A549 (cell line): Measurements from ENCODE around the gene CACNA2D2.

Source experiments
- CTCF ChIP-seq: fragments of >200 bp; sonication (Bioruptor Twin); formaldehyde crosslinking; IDR thresholded peaks from 3 replicates; pipeline ENCODE4 v1.5.1; 2016
- FOSB ChIP-seq: fragments of 250-450 bp; sonication (Bioruptor Pico); IDR thresholded peaks from 2 replicates; pipeline ENCODE4 v1.5.0; 2020; ENCODE audit warnings: mild to moderate bottlenecking, moderate library complexity
- FOSL2 ChIP-seq, 2 experiments: fragments of 450-650 bp in 1 of 2; fragments of >200 bp in 1 of 2; sonication (Bioruptor Twin) in 1 of 2; formaldehyde crosslinking; IDR thresholded peaks; 2 replicates each; pipeline versions ENCODE4 v1.5.0 to v1.6.1; 2016 to 2020; ENCODE audit warnings: mild to moderate bottlenecking in 1 of 2, moderate library complexity in 1 of 2
- NFE2L2 ChIP-seq: fragments of 150-350 bp; conservative IDR thresholded peaks from 2 replicates; pipeline ENCODE4 v1.6.1; 2014; ENCODE audit warnings: low read length
- ZSCAN20 ChIP-seq: fragments of 250-450 bp; sonication (Bioruptor Pico); IDR thresholded peaks from 2 replicates; pipeline ENCODE4 v1.8.0; 2022; ENCODE audit warnings: mild to moderate bottlenecking, moderate library complexity

- no peak for TF ChIP-seq FOSL2 (IDR thresholded peaks at IDR 0.05)
- TF ChIP-seq FOSL2 (CRISPR knock-in tag; IDR thresholded peaks at IDR 0.05) = no peak
- no peak for TF ChIP-seq CTCF
- no peak for TF ChIP-seq ZSCAN20 (CRISPR knock-in tag)
- no peak for TF ChIP-seq NFE2L2
- no peak for TF ChIP-seq FOSB (CRISPR knock-in tag)
These were observed 98.2 kb downstream of the CACNA2D2 start for GRCh38 chr3:50405249-50405648.
